ENCODE data around the gene CYP51A1.
"Not testable (repeated sequence)": the region's sequence is repeated elsewhere in the genome, so short reads cannot be mapped to it uniquely, and the experiment has no call there.

Gene CYP51A1

DNA sequence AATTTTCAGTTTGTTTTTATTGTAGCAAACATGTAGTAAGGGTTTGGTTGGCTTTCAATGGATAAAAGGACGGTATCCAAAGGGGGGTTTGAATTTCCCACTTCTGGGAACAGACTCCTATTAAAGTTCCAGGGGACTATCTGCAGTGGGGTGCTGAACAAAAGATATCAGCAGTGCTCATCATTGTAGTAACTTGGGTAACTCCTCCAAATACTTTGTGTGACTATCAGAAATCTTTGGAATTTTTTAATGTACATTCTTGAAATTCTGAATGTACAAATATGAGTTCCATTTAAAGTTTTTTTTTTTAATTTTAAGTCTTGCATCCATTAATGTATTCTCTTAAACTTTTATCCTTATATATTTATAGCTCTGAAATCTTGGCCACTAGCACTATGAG lies 42.1 kb downstream of the CYP51A1 start:
- Histone ChIP-seq H2AFZ (ENCODE audit: low read length) (no peak overlapping the region), H3K9me2 (replicated peaks; ENCODE audit: low read depth, low read length) (0 out of 2 replicates have a peak, but pooled peaks cover 3% of the 10 kb centered on the region), H3K4me2 (ENCODE audit: low read depth, low read length, poor library complexity, severe bottlenecking) (no peak overlapping the region), H3K27me3 (ENCODE audit: insufficient read depth, low read length, poor library complexity, severe bottlenecking) (no peaks in the 10 kb centered on the region), H3K4me3 (ENCODE audit: low read length, poor library complexity, severe bottlenecking) (no peak overlapping the region), H3K79me2 (ENCODE audit: insufficient read depth, low read length) (no peaks in the 10 kb centered on the region), H3K36me3 (ENCODE audit: insufficient read depth, low read length) (peaks cover 67% of the 10 kb centered on the region), H4K20me1 (ENCODE audit: insufficient read depth, low read length, poor library complexity, severe bottlenecking) (no peaks in the 10 kb centered on the region), H3K9me3 (ENCODE audit: insufficient read depth, low read depth, low read length) (peaks cover 5% of the 10 kb centered on the region; the same call in 1 of the 2 replicates), H3K4me1 (ENCODE audit: insufficient read depth, low read length, poor library complexity, severe bottlenecking) (no peaks in the 10 kb centered on the region), H3F3A (ENCODE audit: low read depth) (no peaks in the 10 kb centered on the region), H3K9ac (ENCODE audit: low read depth, low read length, poor library complexity, severe bottlenecking) (no peak overlapping the region)
- no peak for TF ChIP-seq EZH2phosphoT487 (IDR thresholded peaks at IDR 0.05; ENCODE audit: borderline replicate concordance)
- TF ChIP-seq, protein P1, sequence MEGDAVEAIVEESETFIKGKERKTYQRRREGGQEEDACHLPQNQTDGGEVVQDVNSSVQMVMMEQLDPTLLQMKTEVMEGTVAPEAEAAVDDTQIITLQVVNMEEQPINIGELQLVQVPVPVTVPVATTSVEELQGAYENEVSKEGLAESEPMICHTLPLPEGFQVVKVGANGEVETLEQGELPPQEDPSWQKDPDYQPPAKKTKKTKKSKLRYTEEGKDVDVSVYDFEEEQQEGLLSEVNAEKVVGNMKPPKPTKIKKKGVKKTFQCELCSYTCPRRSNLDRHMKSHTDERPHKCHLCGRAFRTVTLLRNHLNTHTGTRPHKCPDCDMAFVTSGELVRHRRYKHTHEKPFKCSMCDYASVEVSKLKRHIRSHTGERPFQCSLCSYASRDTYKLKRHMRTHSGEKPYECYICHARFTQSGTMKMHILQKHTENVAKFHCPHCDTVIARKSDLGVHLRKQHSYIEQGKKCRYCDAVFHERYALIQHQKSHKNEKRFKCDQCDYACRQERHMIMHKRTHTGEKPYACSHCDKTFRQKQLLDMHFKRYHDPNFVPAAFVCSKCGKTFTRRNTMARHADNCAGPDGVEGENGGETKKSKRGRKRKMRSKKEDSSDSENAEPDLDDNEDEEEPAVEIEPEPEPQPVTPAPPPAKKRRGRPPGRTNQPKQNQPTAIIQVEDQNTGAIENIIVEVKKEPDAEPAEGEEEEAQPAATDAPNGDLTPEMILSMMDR (conservative IDR thresholded peaks at IDR 0.05; ENCODE audit: low read length): no peak

DNA sequence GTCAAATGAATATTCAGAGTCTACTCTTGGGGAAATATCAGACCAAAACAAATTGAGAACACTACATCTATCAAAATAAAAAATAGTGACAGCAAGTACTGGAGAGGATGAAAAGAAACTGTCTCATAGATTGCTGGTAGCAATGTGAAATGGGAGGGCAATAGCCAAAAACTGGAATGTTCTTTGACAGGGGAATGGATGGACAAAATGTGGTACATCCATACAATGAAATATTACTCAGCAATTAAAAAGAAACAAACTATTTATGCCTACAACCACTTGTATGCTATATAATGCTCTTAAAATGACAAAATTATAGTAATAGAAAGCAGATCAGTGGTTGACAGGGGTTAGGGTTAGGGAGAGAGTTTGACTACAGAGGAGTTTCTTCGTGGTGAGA lies 46.0 kb downstream of the CYP51A1 start:
- Histone ChIP-seq H3K36me3 (ENCODE audit: insufficient read depth, low read length) (peaks cover 76% of the 10 kb centered on the region), H2AFZ (ENCODE audit: low read length) (no peak overlapping the region)
- no peak for TF ChIP-seq EZH2phosphoT487 (IDR thresholded peaks at IDR 0.05; ENCODE audit: borderline replicate concordance)
- TF ChIP-seq, protein P1 (conservative IDR thresholded peaks at IDR 0.05; ENCODE audit: low read length): no peak

DNA sequence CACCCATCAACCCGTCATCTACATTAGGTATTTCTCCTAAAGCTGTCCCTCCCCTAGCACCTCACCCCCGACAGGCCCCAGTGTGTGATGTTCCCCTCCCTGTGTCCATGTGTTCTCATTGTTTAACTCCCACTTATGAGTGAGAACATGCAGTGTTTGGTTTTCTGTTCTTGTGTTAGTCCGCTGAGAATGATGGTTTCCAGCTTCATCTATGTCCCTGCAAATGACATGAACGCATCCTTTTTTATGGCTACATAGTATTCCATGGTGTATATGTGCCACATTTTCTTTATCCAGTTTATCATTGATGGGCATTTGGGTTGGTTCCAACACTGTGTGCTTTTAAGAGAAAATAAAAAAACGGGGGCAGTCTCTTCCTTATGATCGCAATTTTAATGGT lies 50.4 kb downstream of the CYP51A1 start:
- not testable (repeated sequence) for H3K27me3 ChIP-seq (ENCODE audit: insufficient read depth, low read length, poor library complexity, severe bottlenecking); H4K20me1 ChIP-seq (ENCODE audit: insufficient read depth, low read length, poor library complexity, severe bottlenecking); H3F3A ChIP-seq (ENCODE audit: low read depth); H2AFZ ChIP-seq (ENCODE audit: low read length); H3K4me2 ChIP-seq (ENCODE audit: low read depth, low read length, poor library complexity, severe bottlenecking); H3K9me2 ChIP-seq (replicated peaks; ENCODE audit: low read depth, low read length); H3K4me3 ChIP-seq (ENCODE audit: low read length, poor library complexity, severe bottlenecking); H3K4me1 ChIP-seq (ENCODE audit: insufficient read depth, low read length, poor library complexity, severe bottlenecking); H3K9ac ChIP-seq (ENCODE audit: low read depth, low read length, poor library complexity, severe bottlenecking); H3K79me2 ChIP-seq (ENCODE audit: insufficient read depth, low read length); H3K9me3 ChIP-seq (ENCODE audit: insufficient read depth, low read depth, low read length)
- H3K36me3 ChIP-seq (ENCODE audit: insufficient read depth, low read length): peaks cover 75% of the 10 kb centered on the region

More for the DNA sequence above, 46.0 kb downstream of the CYP51A1 start:
- Histone ChIP-seq H3K9me2 (replicated peaks; ENCODE audit: low read depth, low read length) (0 out of 2 replicates have a peak, but pooled peaks cover 3% of the 10 kb centered on the region), H3K4me2 (ENCODE audit: low read depth, low read length, poor library complexity, severe bottlenecking) (no peak overlapping the region), H3K79me2 (ENCODE audit: insufficient read depth, low read length) (no peaks in the 10 kb centered on the region), H3K4me3 (ENCODE audit: low read length, poor library complexity, severe bottlenecking) (no peak overlapping the region), H4K20me1 (ENCODE audit: insufficient read depth, low read length, poor library complexity, severe bottlenecking) (no peaks in the 10 kb centered on the region), H3K9ac (ENCODE audit: low read depth, low read length, poor library complexity, severe bottlenecking) (no peak overlapping the region), H3K9me3 (ENCODE audit: insufficient read depth, low read depth, low read length) (peaks cover 5% of the 10 kb centered on the region; the same call in 1 of the 2 replicates), H3K4me1 (ENCODE audit: insufficient read depth, low read length, poor library complexity, severe bottlenecking) (no peaks in the 10 kb centered on the region), H3F3A (ENCODE audit: low read depth) (no peaks in the 10 kb centered on the region), H3K27me3 (ENCODE audit: insufficient read depth, low read length, poor library complexity, severe bottlenecking) (no peaks in the 10 kb centered on the region)

DNA sequence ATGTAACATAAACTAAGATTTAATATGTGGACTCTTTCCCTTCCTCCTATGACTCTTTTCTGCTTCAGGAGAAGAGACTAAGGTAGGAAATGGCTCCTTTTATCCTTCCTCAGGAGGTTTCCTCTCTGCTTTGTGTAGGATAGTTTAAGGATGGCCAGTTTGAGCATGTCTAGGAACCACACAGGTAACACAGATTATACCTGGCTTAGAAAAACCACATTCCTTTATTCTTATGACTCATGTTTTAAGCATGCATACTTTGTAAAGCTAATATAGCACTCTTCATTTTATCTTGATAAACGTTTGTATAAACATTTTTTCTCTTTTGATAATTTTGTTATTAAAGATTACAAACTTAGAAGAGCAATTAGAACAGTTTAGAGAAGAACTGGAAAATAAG lies 57.8 kb downstream of the CYP51A1 start:
- no peak for TF ChIP-seq EZH2phosphoT487 (IDR thresholded peaks at IDR 0.05; ENCODE audit: borderline replicate concordance)
- TF ChIP-seq, protein P1 (conservative IDR thresholded peaks at IDR 0.05; ENCODE audit: low read length): no peak
- H3K9me3 ChIP-seq (ENCODE audit: insufficient read depth, low read depth, low read length): no peaks in the 10 kb centered on the region
- peaks cover 32% of the 10 kb centered on the region for H3K4me1 ChIP-seq (ENCODE audit: insufficient read depth, low read length, poor library complexity, severe bottlenecking)
- no peaks in the 10 kb centered on the region for H3K27me3 ChIP-seq (ENCODE audit: insufficient read depth, low read length, poor library complexity, severe bottlenecking)
- H3K79me2 ChIP-seq (ENCODE audit: insufficient read depth, low read length): no peaks in the 10 kb centered on the region
- no peak overlapping the region for H3K4me3 ChIP-seq (ENCODE audit: low read length, poor library complexity, severe bottlenecking)
- no peak overlapping the region for H2AFZ ChIP-seq (ENCODE audit: low read length)
- no peaks in the 10 kb centered on the region for H4K20me1 ChIP-seq (ENCODE audit: insufficient read depth, low read length, poor library complexity, severe bottlenecking)
- H3K36me3 ChIP-seq (ENCODE audit: insufficient read depth, low read length): peaks cover 31% of the 10 kb centered on the region
- H3K9me2 ChIP-seq (replicated peaks; ENCODE audit: low read depth, low read length): no peaks in the 10 kb centered on the region
- no peak overlapping the region for H3K9ac ChIP-seq (ENCODE audit: low read depth, low read length, poor library complexity, severe bottlenecking)
- peaks cover 5% of the 10 kb centered on the region; the same call in 1 of the 2 replicates for H3F3A ChIP-seq (ENCODE audit: low read depth)
- no peak overlapping the region for H3K4me2 ChIP-seq (ENCODE audit: low read depth, low read length, poor library complexity, severe bottlenecking)
